Stimulated activated CD8-positive, alpha-beta memory T cell treated with anti-CD3 and anti-CD28 coated beads, Interleukin-15, amount 100 ng/mL, for 4 hours (primary cell): ENCODE data around the gene S100A10.

Experiments used
- DNase-seq, 2 donors: peaks; one replicate each; pipeline ENCODE4 v3.0.0-alpha.2; 2020; ENCODE audit warnings: low read depth in 2 of 2

S100A10 gene, protein sequence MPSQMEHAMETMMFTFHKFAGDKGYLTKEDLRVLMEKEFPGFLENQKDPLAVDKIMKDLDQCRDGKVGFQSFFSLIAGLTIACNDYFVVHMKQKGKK

DNA sequence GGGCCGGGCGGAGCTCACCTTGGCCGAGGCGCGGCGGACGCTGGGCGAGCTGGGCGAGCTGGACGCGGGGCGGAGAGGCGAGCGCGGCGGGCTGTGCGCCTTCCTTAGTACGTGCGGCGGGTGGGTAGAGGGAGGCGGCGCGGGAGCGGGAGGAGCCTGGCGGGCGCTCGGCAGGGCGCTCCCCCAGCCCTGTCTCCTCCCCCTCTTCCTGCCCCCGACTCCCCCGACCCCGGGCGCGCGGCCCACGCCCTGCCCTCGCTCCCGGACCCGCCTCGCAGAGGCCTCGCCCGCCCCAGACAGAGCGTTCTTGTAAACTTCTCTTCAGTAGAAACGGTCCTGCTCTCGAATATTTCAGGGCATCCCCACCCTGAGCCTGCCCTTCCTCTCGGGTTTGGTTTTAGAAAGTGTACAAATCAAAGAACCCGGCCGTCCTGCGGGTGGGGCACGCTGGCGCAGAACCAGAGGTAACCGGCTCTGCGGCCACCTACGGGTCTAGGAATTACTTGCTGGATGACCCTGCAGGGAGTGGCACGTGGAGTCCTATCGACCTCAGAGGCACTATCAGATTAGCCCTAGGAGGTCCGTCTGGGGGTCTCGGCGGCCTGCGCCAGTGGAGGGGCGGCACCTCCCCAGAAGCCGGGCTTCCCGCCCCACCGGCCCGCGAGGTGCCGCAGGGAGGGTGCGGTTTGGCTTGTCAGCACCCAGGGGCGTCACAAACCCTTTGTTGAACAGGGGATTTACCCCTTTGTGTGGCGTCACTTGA, at the start of gene S100A10:
Gene S100A10, minus strand, starts transcription at position 126 of the 763 bp plus-strand sequence. CDS start 7,629 bp downstream, outside the sequence.
- peak; percentile 58 to 65 for DNase-seq

DNA sequence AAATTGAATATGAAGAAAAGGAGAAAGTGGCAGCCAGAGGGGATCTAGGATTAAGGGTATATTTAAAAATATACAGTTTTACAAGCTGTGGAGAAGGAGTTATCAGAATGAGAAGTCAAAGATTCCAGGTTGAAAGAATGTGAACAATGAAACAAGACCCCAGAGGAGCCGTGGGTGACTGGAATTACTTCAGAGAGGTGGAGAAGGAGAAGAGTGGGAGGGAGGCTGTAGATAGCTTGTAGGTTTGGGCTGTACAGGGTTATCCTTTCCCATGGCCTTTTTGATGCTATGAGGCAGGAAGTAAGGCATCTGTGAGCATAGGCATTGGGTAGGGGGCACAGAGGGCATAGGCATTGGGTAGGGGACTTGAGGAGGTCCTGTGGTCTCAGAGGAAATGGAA, 48.4 kb upstream of the S100A10 start:
- DNase-seq: no peak

DNA sequence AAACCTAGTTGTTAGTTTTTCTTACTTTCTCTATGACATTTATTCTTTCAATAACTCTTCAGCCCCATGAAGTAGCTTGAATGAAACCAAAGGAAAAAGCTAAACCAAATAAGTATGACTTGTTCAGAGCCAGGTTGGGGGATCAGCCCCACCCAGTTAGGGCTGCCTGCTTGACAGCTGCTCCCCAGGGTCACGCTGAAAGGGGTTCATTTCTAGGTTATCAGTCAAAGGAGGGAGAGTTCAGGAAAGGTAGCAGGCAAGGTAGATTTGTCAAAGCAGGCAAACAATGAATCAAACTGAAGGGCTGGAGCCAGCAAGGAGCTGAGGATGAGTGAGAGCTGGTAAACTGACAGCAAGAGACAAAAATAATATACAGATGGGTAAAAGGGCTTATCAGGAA, 46.2 kb upstream of the S100A10 start:
- DNase-seq: no peak

DNA sequence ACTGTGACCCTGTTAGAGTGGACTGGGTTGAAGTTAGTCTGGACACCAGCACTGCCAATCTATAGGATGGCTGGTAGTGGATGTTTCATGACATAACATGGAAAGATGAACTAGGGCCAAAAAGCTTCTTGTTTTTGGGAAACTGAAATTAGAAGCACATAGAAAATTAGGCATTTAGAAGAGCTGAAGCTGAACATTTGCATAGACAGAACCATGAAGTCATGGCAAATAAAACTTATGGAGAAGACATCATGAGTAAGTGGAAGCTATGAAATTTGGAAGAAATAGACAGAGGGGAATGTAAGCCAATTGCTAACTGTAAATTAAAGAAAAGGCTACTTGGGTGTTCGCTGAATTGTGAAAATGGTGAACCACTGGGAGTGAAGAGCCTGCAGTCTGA, 45.8 kb upstream of the S100A10 start:
- DNase-seq: no peak

DNA sequence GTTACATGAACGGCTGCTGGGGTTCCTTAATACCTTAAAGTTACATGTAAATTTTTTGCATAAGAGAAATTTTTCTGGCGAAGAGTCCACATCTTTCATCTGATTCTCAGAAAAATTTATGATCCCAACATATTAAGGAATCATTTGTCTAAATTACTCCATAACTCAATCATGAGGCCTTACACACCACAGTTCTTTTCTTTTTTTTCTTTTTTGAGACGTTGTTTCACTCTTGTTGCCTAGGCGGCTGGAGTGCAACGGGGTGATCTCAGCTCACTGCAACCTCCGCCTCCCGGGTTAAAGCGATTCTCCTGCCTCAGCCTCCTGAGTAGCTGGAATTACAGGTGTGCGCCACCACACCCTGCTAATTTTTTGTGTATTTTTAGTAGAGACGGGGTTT, 45.2 kb upstream of the S100A10 start:
- no peak for DNase-seq

DNA sequence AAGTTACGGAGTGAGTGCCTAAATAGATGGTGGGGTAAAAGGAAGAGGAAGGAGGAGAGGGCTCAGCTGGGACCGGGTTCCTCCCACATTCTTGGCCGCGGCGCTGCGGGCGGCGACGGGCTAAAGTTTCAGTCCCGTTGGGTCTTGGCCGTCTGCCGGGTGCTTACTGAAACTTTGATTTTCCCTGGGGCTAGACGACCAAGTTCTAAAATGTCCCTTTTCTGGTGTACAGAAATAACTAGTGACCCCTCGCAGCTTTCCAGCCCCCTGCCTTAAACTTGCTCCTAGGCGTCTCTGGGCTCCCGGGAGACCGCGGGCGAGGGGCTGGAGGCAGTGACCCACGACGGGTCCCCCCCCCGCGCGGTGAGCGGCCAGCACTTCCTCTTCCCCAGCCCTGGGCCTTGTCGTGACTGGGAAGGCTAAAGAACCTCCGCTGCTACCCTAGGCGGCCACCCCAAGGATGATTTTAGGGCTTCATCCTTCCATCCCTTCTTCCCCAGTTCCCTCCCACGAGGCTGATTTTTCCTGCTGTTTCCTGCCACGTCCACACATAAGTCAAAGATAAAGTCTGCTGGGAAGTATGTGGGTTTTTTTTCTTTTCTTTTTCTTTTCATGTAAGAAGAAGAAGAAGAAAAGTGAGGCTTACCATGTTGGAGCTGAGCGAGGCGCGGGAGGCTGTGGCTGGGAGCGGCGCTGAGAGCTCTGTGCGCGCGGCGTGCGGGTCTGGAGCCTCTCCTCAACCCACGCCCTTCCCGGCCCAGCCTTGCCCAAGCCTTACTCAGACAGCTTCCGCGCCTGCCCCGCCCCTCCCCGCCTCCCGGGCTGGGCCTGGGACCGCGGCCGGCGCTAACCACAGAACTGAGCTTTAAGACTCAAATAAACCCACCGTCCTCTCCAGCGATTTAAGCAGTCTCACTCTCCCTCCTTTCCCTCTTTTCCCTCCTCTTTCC, 42.9 kb upstream of the S100A10 start, which contains the start of gene S100A11:
Gene S100A11, minus strand, starts transcription at position 738 of the 950 bp plus-strand sequence. Its CDS starts 89 bp downstream, at position 649.
- peak; percentile 41 to 52 for DNase-seq

DNA sequence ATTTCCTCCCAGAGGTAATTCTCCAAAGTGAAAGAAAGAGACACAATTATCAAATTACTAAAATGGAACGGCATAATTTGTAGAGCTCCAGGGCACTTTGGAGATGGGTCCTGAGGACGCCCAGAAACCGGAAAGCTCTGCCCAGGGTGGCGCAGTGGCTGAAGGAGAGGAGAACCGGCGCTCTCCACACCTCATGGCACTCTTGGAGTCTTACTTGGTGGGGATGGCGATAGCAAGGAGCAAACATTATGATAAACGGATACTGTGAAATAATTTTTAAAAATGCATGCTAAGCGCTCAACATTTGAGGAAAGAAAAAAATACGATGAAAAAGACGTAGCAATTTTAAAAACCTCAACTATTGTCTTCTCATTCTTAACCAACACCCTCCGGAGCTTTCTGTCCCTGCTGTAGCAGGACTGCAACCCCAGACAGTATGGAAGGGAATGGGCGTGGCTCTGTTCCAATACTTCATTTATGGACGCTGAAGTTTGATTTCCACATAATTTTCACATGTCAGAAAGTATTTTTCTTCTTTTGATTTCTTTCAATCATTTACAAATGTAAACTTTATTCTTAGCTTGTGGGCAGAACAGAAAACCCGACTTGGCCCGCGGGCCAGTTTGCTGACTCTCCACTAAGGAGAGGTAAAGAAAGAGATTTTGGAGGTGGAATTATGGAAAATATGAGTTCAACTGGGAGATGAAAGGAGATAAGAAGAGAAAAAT, 42.0 kb upstream of the S100A10 start:
- DNase-seq: no peak

DNA sequence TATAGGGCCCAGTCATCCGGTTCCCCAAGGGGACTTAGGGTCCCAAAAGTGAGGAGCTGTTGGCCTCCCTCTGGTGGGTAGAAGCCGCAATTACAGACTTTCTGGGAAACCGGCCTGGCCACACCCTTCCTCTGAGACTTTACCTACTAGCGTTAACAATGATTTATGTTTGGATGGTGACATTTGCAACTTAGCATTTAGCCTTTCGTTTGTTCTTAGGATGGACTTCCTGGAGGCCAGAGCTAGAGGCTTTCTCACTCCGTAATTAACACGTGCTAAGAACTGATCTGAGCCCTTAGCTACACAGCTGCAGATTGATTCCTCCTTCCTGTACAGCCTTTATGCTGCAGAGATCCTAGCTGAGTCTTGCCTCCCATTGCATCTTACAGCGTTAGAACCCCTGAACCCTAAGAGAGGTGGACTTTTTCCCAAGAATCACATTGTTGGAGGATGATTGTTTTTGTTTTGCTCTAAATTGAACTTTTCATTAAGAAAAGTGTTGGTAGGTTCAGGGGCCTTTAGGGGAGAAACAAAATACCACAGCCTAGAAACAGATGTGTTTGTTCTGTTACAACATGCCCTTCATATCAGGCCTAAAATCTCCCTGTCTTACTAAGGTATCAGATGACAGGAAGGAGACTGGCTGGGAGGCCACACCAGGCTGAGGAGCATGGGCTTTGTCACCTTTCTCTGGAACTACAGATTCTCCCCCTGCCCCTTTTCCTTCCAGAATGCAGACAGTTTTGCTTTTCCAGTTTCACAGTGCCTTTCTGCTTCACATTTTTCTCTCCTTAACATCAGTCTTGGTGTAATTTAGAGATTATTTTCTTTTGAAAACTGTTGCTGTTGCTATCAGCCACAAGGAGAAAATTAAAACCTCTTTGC, 41.2 kb upstream of the S100A10 start:
- DNase-seq: peak; percentile 23 to 37

DNA sequence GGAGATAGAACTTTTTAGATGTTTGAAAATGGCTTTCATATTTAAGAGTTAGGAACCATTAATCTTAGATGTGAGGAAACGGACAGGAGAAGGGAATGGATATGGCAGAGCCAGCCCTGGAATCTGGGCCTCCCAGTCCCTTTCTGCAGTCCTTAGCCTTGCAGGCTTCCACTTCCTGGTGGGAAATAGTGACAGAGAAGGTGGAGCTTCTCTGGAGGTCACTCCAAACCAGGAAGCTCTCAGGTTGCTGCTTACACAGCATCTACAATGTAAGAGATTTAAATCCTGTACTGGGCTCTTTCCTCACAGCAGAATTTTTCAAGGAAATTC, 40.6 kb upstream of the S100A10 start:
- no peak for DNase-seq

DNA sequence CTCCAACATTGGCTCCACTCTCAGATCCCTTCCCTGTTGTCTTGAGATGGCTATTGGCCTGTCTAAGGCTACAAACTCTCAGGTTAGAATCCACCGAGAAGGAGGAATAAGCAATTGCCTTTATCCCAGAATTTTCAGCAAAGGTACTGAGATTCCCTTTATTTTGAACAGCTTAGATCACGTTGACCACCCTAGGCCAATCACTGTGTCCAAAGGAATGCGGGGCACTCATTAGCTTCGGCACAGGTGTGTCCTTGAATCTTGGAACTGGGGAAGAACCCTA, 36.2 kb upstream of the S100A10 start:
- no peak for DNase-seq

DNA sequence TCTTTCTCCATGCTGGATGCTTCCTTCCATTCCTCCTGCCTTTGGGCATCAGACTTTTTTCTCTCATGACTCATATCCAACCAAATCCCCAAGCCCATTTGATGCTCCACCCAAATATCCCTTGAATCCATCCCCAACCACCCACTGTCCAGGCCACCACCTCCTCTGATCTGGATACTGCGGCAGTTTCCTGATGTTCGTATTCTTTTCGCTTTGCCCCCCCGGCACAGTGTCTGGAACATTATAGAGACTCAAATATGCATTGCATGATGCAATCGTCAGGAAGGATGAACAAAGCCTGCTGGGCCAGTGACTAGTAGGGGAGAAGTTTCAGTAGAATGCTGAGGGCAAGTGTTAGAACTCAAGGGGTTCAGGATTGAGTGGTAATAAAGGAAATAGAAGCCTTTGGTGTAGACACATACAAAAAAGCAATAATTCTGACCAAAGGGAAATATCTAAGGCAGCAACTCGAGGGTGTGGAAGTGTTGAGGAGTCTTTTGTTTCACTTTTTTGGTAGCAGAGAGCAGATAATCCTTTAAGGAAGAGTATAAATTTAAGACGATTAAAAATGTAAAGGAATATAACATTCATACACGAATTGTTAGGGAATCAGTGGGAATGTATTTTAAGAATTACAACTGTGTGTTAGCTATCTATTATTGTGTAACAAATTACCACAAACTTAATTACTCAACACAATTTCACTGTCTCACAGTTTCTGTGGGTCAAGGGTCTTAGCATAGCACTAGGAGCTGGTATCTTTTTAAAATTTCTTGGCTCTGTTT, 35.7 kb upstream of the S100A10 start:
- DNase-seq: no peak

DNA sequence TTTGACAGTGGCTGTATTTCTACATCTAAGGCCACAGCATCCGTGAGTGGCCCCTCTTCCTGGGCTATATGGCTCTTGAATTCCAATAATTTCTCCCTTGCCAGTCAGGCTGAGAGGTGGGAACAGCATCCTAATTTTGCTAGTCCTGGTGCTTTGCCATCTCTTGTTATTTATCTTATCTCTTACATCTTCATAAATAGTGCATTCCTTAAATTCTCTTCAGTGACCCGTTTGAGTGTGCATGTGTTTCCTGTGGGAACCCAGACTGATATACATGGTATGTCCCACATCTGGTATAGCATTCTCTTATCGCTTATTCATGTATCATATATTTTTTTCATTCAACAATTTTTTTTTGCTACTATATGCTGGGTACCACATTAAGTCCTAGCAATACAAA, 33.2 kb upstream of the S100A10 start:
- no peak for DNase-seq

DNA sequence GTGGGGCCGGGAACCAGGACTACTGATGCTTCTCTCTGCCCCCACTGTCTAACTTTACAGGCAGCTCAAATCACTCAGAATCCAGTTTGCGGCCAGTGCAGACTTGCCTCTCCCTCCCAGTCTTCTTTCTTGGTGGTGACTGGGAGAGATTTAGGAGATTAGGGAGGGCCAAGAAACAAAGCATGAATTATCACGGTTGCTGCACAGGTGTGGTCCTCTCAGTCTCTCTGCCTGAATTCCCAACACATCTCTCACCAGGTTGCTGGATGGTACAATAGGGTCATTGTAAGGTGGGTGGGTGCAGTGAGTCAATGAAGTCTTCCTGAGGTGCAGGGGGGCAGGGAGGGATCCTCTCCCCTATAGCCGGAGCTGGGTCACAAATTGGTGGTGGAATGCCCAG, 30.6 kb upstream of the S100A10 start:
- no peak for DNase-seq

DNA sequence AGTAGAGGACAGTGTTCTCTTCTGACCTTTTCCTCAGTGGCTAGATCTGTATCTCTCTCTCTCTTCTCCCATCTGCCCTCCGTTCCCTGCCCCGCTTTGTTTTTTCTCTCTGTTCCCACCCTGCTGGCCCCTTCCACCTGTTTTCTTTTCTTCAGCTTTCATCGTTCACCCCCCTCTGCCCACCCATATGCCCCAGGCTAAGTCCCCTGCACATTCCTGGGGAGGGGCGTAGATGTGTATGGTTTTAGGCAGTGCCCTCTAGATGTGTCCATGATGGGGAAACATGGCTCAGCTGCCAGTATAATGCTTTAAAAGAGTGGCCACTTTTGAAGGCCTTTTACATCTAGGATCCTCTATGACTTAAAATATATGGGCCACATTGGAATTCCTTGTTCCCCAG, 29.6 kb upstream of the S100A10 start:
- DNase-seq: no peak

DNA sequence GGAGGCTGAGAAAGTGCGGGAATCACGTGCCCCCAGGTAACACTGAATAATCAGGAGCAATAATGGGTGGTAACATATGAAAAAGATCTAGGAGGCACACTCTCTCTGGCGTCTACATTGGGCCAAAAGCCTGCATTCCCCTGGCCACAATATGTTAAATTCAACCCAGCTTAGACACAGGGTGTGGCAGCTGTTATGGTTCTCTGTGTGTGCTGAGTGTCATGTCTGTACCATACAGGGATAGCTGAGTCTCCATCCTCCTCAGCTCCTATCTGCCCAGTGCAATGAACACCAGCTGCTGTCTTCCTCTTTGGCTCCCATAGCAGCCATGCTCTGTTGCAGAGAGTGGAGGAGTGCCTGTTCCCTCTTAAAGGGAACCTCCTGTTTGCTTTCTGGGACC, 28.8 kb upstream of the S100A10 start:
- no peak for DNase-seq

DNA sequence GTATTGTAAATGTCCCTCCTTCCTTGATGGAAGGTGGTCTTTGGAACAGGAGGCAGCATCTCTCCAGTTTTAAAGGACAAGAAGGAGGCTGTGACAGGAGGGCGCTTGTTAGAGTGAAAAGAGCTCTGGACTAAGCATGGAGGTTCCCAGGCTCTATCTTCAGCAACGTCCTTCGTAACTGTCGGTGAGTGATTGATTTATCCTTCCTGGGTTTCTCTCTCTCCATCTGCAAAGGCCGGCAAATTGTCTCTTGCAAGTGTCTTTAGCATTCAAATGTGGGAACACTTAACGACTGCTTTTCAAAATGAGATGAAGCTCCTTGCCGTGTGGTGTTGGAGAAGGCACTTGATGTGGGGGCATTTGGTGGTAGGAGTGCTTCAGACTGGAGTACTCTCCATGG, 27.9 kb upstream of the S100A10 start:
- DNase-seq: no peak

DNA sequence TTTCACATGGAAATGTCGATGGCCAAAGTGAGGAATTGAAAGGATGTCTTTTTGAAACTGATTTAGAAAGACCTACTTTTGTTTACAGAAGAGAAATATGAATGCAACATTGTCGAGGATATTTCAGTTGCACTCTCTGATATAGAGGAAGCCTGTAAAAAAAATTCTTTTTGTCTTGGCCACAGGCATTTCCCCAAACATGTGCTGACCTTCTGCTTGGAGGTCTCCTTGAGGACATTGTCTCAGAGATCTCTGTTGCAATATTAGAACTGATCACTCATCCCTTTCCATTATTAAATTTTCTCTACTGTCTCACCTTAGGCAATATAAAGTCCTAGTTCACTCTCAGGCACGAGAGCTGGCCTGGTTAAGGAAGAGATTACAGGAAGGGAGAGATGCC, 27.2 kb upstream of the S100A10 start:
- no peak for DNase-seq

DNA sequence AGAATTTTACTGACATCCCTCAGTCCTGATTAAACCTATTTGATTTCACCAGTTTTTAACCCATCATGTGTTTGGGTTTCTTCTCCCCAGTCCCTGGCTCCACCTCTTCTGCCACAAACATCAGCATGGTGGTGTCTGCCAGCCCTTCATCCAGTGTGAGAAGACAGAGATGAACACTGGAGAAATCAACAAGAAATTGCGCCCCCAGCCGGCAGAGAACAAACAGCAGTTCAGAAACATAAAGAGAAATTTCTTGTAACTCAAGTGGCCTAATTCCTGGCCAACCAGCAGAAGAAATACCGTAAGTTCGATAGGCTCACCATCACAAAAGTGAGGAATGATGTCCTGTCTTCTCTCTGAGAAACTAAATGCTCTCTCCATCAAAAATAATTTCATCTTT, 24.9 kb upstream of the S100A10 start:
- no peak for DNase-seq

DNA sequence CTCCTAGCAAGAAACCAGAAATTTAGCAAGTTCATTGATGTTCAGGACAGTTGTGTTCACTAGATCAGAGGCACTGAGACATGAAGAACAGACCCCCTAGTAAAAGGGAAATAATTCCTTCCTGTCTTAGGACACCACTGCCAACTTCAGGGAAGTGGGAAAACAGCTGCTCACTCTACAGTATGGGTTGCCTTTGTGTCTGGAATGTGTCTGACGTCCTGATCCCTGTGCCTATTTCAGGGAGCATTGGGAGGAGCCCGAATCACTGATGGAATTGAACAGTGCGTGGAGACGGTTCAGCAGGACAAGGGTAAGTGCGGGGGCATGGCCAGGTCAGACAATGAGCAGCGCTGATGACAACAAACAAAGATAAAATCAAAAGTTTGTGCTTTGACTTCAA, 22.1 kb upstream of the S100A10 start:
- no peak for DNase-seq

DNA sequence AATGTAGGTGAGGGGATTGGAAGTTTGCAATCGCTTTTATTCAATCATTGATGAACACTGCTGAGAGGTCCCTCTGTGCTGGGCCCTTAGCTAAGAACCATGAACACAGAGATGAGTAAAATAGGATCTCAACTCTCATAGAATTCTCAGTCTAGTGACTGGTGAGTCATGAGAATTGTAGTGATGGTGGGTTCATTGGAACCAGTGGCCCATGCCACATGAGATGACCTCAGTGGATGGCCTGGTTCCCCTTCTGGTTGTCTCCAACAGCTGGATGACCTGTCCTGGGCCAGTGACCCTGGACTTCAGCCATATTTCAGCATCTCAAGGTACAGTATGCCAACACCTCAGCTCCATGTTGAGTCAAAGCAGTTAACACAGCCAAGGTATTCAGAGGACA, 21.3 kb upstream of the S100A10 start:
- no peak for DNase-seq
